ENCODE results near the gene ASAP2. TPM values are rescaled to one million over a fixed set of nuclear protein-coding genes. Genes with fewer than 3 reads are reported as not detected.

Gene ASAP2
- total RNA-seq, result 29.5 TPM

DNA sequence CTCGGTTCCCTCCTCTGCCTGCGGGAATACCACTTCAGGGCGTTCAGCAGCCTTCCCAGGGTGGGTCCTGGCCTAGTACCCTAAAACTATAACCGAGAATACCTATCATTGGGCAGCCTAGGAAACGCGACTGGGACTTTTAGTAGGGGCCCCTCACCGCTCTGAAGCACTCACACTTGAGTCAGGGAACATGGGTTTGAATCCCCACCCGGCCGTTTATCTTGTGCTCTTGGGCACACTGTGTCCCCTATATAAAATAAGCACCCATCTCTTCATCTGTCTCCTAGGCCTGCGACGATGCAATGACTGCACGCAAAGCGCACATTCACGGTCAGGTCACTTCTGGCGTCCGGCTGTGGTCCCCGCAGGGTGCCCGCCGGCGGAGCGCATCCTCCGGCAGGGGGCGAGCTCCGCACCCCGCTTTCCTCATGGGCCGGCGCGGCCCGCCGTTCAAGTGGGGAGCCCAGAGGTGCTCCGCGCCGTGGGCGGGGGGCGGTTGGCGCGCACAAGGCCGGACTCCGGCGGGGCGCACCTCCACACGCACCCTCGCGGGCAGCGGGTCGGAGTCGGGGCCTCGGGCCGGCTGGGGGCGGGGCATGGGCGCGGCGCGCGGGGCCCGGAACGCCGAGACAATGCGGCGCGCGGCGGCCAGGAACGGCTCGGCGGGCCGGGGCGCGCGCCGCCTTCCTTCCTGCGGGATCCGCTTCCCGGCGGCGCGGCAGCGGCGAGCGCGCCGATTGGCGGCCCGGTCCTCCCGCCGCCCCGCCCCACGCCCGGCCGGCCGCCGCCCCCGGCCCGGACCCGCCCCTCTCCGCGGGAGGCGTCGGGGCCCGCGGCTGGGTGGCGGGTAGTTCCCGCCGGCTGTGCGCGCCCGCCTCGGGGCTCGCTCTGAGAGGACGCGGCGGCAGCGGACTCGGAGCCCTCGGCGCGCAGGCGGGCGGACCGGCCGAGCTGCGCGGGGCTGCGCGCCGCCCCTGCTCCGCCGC is at the start of gene ASAP2:
Gene ASAP2, plus strand, starts transcription at position 850 of the 986 bp plus-strand sequence. CDS start 293 bp downstream, outside the sequence.
- DNase-seq, result peak; percentile 86

DNA sequence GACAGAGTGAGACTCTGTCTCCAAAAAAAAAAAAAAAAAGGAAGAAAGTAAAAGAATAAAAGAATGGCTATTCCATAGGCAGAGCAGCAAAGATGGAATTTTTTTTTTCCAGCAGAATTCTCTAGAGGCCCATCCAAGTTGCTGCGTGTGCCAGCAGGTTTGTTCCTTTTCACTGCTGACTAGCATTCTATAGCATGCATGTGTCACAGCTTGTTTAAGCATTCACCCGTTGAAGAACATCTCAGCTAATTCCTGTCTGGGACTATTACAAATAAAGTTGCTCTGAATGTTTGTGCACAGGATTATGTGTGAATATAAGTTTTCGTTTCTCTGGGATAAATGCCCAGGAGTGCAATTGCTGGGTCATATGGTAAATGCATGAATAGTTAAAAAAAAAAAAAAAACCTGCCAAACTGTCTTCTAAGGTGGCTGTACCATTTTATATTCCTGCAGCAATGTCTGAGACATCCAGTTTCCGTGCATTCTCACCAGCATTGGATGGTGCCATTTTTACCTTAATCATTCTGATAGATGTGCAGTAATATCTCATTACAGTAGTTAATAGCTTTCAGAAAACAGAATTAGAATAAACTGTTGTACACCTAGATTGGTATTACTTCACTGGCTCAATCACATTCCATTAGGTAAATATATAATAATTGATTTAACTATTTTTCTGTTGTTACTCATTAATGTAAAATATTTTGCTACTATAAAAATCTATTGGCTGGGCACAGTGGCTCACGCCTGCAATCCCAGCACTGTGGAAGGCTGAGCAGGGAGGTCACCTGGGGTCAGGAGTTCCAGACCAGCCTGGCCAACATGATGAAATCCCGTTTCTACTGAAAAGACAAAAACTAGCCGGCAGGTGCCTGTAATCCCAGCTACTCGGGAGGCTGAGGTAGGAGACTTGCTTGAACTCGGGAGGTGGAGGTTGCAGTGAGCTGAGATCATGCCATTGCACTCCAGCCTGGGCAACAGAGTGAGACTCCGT is 47.5 kb upstream of the ASAP2 start:
- no peak for DNase-seq

DNA sequence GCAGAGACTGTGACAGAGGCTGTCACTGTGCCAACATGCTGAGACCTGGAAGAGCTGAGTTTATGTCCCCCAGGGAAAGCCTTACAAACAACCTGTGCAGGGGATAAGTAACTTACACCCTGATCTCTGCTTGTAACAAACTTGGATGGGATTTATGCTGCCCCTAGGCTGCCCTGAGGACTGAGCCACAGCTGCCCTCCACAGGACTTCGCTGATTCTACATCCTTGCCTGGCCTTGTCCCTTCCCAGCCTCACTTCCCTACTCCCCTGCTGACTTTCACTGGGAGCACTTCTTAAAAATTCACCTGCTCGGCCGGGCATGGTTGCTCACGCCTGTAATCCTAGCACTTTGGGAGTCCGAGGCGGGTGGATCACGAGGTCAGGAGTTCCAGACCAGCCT is 45.9 kb upstream of the ASAP2 start:
- DNase-seq, result no peak

DNA sequence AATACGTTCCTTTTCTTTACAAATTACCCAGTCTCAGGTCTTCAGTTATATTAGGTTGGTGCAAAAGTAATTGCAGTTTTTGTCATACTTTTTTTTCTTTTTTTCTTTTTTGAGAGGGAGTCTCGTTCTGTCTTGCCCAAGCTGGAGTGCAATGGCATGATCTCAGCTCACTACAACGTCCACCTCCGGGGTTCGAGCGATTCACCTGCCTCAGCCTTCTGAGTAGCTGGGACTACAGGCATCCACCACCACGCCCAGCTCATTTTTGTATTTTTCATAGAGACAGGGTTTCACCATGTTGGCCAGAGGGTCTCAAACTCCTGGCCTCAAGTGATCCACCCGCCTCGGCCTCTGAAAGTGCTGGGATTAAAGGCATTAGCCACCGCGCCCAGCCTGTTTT is 43.8 kb upstream of the ASAP2 start:
- no peak for DNase-seq

DNA sequence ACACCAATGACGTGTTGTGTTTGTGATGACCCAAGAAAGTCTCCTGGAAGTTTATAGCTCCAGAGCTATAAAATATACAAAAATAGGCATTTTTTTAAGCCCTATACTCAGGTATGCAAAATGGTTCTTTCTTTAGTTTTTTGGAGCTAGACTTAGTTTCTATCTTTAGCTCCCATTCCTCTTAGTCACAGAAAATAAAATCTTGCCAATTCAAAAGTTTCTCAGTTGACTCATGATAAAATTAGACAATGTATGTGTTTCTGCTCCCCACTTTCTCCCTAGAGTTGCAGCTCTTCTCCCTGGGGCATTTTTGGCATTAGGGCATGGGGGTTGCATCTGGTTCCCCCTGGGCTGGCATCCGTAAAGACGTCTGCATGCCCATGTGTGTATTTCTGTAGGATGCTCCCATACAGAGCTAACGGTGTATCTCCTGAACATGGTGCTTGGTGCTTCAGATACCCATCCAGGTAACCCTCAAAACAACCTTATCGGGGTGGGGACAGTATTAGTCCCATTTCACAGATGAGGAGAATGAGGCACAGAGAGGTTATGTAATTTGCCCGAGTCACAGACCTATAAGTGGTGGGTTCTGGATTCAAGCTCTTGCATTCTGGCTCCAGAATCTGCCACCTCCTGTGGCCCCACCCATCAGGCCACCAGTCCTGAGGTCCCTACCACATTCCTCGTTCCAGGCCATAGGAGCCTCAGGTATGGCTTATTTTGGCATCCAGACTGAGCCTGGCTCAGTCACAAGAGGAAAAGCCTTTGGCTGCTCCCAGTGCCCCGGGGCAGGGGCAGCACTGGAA is 43.1 kb upstream of the ASAP2 start:
- DNase-seq, result no peak

DNA sequence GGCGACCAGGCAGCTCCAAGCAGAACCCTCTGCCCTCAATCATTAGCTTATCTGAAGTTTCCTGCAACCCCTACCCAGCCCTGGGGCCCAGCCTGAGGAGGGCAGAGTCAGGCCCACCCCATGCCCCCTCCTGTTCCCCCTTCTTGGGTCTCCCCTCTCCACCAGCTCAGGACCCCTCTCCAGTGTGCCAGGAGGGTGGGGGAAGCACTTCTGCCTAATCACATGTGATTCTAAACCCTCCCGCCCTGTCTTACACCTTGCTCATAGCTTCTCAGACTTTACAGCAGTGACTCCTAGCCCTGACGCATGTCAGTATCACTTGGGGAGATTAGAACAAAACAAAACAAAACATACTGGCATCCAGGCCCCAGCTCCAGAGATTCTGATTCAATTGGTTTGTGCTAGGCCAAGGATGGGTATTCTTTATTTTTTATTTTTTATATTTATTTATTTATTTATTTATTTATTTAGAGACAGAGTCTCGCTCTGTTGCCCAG is 42.5 kb upstream of the ASAP2 start:
- no peak for DNase-seq

DNA sequence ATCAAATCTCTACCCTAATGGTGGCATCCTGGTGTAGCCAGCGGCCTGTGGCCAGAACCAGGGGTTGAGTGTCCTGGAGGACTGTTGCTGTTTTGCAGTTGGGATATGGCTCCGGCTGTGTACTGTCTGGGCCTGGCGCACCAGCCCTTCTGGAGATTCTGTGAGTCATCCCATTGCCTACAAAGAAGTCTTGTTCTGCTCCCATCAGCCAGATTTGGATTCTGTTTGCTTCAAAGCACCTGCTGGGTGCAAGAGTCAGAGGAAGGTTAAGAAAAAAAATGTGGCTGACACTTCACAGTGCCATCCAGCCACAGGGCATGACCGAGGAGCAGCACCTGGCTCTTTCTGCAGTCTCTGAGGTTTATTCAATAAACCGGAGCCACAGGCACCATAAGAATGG is 41.0 kb upstream of the ASAP2 start:
- no peak for DNase-seq

DNA sequence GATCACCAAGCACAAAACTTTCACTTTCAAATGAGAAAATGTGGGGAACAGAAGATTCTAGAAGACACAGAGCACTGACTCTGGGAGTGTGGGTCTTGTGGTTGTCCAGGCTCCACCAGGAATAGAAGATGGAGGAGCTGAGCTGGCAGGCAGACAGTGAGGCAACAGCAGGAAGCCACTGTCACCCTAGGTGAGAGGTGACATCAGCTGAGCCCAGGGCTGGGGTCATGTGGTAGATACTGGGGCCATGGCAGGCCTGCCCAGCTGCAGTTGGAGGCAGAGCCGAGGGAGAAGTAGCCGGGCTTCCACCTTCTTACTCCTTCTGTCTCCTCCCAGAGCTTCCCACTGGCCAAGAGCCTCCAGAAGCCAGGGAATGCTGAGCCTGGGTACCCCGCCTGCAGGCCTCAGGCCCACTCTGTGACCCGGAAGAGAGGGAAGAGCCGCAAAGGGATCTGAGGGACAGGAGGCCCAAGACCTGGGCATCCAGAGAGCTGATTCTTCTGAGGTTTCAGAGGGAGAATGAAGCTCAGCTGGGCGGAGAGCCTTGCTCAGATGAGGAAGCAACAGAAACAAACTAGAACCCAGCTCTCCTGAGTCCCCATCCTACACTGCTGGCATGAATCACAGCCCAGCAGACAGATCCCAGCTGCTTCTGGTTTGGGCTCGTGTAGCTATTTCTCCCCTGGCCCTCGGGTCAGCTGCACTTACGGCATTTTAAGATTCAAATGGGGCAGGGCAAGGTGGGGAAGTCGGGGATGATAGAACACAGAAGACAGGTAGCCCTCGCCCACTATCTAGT is 39.8 kb upstream of the ASAP2 start:
- no peak for DNase-seq

DNA sequence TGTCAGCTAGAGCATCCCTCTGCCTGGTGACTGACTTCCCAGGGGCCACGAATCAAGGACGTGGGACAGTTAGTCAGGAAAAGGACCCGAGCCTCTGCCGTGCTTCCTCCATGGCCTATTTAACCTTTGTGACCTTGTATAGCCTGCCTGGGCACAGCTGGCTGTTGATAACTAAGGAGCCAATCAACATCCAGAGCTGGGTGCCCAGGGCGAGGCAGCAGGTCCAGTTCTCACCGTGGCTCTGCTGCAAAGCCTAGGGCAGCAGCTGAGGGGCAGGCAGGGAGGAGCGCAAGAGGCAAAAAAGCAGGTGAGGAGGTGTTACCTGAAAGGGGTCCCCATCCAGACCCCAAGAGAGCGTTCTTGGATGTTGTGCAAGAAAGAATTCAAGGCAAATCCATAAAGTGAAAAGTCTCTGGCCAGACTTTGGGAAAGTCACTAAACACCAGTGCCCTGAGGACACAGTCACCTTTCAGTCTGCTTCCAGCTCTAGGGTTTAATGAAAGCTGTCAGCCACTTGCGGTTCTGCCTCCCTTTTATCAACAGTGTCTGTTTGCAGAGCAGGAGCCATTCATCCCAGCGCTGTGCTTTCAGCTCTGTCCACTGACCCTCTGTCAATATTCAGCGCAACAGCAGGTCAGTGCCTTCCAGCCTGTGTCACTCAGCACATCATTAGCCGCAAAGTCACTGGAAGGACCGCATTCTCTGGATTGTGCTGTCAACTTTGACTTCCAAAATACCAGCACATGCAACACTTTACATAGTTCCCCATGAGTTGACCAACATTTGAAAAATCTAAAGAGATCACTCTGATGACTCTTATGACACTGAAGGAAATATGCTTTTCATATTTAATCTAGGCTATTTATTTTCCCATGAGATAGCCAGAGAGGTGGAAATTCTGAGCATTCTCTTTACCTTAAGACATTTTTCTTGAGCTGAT is 38.6 kb upstream of the ASAP2 start:
- no peak for DNase-seq

DNA sequence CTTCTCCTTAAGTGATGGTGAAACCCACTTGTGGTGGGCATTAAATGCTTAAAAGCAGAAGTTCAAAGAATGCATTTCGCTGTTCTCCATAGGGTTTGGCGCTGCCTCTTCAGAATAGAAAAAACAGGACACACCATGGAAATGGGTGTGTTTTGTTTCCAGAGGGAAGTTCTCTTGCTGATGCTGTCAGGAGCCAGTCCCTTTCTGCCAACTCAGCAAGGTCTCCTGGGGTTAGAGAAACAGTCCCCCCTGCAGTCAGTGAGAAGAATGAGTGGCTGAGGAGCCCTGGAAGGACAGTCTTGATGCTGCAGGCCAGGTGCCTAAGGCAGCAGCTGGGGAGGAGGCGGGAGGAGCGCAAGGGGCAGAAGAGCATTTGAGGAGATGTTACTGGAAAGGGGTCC is 37.8 kb upstream of the ASAP2 start:
- no peak for DNase-seq

DNA sequence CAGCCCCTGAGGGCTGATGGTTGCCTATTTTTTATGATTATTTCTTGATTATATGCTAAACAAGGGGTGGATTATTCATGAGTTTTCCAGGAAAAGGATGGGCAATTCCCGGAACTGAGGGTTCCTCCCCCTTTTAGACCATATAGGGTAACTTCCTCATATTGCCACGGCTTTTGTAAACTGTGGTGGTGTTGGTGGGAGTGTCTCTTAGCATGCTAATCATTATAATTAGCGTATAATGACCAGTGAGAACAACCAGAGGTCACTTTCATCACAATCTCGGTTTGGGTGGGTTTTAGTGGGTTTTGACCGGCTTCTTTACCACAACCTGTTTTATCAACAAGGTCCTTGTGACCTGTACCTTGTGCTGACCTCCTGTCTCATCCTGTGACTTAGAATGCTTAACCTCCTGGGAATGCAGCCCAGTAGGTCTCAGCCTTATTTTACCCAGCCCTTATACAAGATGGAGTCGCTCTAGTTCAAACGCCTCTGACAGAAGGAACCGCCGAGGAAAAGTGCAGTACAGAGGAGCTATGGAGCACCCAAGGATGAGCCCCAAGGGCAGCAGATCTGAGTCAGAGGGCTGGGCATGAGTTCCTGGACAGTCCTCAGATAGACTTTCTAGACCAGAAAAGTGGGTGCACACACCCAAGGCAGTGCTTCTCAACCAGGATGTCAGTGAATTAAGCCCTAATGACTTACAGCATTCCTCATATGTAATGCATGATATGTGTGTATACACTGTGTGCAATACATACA is 37.1 kb upstream of the ASAP2 start:
- no peak for DNase-seq

DNA sequence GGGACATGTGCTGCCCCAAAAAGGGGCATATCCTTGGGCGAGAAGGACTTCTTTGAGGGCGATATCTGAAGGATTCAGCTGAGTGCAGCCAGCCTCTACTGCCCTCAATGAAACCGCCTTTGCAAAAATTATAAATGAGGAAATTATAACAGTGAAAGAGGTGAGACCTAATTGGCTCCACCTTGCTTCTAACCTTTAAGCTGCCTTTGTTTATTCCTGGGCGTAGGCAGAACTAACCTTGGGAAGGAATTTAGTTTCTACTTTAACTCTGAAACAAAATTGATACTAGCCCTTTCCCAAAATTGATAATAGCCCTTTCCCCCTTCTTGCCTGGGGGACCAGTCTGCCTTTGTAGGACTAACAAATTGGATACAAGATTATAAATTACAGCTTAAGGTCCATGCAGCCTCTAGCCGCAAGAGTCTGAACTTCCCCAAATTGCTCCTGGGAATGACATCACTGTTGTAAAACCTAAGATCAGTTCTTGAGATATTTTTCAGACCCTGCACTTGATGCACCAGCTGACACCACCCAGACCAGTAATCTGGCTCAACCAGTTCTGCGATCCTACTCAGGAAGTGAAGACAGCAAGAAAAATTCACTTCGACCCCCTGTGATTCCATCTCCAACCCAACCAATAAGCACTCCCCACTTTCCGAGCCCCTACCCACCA is 36.0 kb upstream of the ASAP2 start:
- peak; percentile 54 for DNase-seq

DNA sequence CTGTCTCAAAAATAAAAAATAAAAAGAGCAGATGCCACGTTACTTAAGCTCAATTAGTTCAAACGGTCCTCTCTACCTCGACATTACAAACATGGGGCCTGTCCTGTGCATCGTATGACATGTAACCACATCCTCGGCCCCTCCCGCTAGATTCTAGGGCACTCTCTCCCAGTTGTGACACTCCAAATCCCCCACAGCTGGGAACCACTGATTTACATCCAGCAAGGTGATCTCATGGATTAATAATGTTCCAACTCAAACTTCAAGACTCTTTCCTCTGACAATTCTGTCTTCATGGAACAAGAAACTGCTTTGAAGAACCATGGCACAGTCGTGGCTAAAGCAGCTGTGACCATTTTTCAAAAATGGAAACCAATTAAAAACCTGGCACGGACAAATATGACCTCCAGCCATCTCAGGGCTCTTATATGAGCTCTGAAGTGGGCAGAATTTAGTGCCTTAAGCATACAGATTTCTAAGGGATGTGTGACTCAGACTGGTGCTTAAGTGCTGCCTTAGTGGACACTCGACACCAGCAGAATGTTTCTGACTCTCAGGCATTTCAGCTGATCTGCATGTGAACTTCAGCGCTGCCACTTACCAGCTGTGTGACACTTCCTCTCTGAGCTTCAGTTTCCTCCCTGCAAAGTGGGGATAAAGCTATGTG is 31.7 kb upstream of the ASAP2 start:
- peak; percentile 78 for DNase-seq

DNA sequence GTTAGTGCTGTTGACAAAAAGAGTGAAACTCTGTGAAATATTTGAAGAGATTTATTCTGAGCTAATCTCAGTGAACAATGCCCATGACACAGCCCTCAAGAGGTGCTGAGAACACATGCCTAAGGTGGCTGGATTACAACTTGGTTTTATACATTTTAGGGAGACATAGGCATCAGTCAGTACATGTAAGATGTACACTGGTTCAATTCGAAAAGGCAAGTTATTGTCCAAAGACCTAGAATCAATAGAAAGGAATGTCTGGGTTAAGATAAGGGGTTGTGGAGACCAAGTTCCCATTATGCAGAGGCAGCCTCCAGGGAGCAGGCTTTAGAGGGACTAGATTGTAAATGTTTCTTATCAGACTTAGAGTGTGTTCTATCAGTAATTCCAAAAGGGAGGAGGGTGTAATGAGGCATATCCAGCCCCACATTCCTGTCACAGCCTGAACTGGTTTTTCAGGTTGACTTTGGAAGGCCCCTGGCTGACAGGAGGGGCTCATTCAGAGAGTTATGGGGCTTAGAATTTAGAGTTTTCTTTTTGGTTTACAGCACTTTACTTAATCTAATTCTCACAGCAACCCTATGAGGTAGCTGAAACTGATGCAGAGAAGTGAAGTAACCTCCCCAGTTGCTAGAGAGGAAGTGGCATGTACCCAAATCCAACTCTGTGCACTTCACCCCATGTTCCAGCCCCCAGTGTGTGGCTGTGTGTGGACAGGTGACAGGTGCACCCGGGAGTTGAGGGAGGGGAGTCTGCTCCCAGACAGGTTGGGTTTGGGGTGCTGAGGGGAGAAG is 28.3 kb upstream of the ASAP2 start:
- DNase-seq, result peak; percentile 46

DNA sequence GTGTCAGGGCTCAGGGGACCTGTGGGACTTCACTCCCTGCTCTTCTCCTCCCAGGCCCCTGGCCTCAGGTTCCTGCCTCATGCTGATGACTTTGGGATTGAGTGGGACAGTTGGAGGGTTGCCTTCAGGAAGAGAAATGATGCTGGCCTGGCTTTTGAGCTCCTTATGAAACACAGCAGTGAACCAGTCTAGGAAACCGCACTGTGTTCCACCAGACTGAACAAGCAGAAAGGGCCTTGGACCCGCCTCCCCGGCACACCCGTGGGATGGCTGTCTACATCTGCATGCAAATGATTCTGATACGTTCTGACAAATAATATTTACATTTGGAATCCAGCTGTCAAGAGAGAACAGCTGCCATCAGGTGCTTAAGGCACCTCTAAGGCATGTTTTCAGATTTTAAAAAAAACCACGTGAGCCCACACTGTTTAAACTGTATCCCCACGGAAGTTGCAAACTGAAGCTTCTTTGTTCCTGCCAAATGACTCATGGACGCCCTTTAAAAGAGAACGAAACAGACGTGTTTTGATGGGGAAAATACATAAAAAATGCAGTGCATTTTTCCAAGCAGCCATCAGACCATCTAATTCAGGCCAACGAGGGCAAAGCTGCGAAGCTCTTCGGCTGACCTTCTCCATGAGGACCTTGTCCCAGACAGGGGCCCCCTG is 27.6 kb upstream of the ASAP2 start:
- peak; percentile 86 for DNase-seq

DNA sequence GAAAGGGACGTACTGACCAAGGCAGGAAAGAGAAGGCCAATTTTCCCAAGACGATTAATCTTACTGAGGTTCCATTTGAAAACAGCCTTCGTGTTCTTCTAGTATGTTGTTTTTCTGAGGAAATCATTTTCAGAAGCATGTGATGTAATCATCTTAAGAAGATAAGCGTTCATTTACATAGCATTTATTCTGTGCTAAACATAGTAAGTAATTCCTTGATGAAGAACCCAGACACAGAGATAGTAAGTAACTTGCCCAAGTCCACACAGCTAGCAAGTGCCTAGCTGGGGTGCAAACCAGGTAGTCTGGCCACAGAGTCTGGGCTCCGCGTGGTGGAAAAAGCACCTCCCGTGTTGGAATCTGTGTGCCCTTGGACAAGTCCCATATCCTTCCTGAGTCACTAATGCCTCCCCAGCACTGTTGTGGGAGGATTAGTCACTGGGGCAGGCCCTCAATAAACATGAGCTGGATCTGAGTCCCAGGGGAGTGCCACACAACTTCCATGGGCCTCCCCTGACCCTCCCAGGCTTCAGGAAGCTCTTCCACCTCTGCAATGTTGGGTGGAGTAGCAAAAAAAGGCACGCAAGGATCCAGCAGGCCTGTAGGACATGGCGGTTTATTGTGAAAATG is 26.9 kb upstream of the ASAP2 start:
- no peak for DNase-seq
